H1 (cell line): Measurements from ENCODE around the gene PRADC1. TPM values are rescaled to one million over a fixed set of nuclear protein-coding genes. Genes with fewer than 3 reads are reported as not detected.

Experiments used
- CHD1 ChIP-seq: IDR thresholded peaks from 2 replicates; pipeline ENCODE4 v1.6.1; 2012; ENCODE audit warnings: low read depth, low read length, improper control_type of control experiment
- CTCF ChIP-seq, 3 experiments: IDR thresholded peaks; 1 replicate in 2 of 3; 2 replicates in 1 of 3; pipeline versions ENCODE4 v1.5.1 to v1.6.1; 2011; ENCODE audit warnings: low read length in 3 of 3, mild to moderate bottlenecking in 3 of 3, inconsistent platforms in 2 of 3, low read depth in 1 of 3, moderate library complexity in 1 of 3; ENCODE audit not compliant: insufficient read depth in 1 of 3; ENCODE audit errors: control extremely low read depth in 1 of 3
- NRF1 ChIP-seq: IDR thresholded peaks from 2 replicates; pipeline ENCODE4 v1.6.1; 2011; ENCODE audit warnings: mild to moderate bottlenecking, low read depth, low read length, improper control_type of control experiment
- PHF8 ChIP-seq: fragments of 200-600 bp; sonication (generic); conservative IDR thresholded peaks from 2 replicates; pipeline ENCODE4 v1.7.1; 2012; ENCODE audit warnings: low read depth, mild to moderate bottlenecking, inconsistent platforms, low read length, moderate library complexity
- POU5F1 ChIP-seq: IDR thresholded peaks from 2 replicates; pipeline ENCODE4 v1.6.1; 2011; ENCODE audit warnings: low read depth, mild to moderate bottlenecking, low read length, moderate library complexity
- TBP ChIP-seq: IDR thresholded peaks from 2 replicates; pipeline ENCODE4 v1.6.1; 2011; ENCODE audit warnings: low read depth, low read length, improper control_type of control experiment
- polyA plus RNA-seq, 7 experiments: library from polyadenylated mRNA; depleted of rRNA in 3 of 7; stranded (reverse) in 5 of 7; unstranded in 2 of 7; fragments of >200 nt in 5 of 7; fragments of 200-250 nt in 2 of 7; gene quantifications; 1 replicate in 5 of 7; 2 replicates in 1 of 7; 4 replicates in 1 of 7; pipeline versions ENCODE4 v1.2.1 to v1.2.3, GENCODE V29; 2011 to 2013; ENCODE audit warnings: missing spikeins in 2 of 7, mixed read lengths in 2 of 7
- total RNA-seq: library from RNA; stranded (reverse); fragmentation: NEBNext Ultra II Directional; extraction: Animal tissue kit (Norgen Biotek cat#: 25700); gene quantifications from 2 replicates; pipeline ENCODE4 v1.2.1, GENCODE V29; 2021
- TF ChIP-seq, protein P1 (sequence below): IDR thresholded peaks from 2 replicates; pipeline ENCODE4 v1.6.1; 2012; ENCODE audit warnings: inconsistent platforms

PRADC1 gene
- total and polyA plus RNA-seq, 2 of the 8 experiments (the other 6 are each of a cell fraction or from before 2014, with no cell fraction given): 8.9 to 13.1 TPM

DNA sequence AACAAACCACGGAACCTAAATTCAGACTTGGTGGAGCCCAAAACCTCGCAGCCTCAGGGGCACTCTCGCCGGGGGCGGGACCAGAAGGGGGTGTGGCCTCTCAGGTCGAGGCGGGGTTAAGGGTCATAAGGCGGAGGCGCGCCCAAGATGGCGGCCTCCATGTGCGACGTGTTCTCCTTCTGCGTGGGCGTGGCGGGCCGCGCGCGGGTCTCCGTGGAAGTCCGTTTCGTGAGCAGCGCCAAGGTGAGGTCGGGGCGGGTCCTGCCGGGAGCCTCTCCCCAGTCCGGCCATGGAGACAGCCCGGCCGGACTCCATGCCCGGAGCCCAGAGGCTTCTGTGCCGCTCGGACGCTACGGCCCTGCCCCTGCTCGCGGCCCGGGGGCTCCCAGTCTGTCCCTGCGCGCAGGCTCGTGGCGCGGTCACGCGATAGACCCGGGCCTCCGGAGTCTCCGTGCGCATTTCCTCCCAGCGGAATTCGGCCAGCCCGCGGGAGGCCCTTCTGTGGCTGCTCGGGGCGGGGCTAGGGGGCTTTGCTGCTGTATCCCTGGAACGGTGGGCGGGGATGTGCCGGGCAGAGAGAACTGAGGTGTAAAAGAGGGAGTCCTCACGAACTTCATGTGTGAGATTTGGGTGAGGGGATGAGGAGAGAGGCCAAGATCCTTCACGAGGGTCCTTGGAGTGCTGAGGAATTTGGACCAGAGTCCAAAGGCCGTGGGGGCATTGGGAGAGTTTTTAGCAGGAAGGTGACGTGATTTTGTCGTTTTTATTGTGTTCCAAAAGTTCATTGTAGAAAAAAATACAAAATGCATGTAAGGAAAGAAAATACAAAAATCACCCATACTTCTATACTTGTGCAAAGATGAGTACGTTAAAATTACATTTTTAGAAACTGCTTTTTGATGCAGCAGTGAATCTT lies 18.7 kb downstream of the PRADC1 start, which contains the start of gene SMYD5 (continued):
- peak; percentile 100 for TF ChIP-seq PHF8
- TF ChIP-seq POU5F1: no peak
- TF ChIP-seq, protein P1, sequence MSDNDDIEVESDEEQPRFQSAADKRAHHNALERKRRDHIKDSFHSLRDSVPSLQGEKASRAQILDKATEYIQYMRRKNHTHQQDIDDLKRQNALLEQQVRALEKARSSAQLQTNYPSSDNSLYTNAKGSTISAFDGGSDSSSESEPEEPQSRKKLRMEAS: peak; percentile 93
- 0 out of 4 replicates have a peak, but pooled peaks of 1 of the 3 experiments have one; percentile 7 for TF ChIP-seq CTCF (IDR thresholded peaks at IDR 0.05; ENCODE audit: control extremely low read depth in 1 of 3, insufficient read depth in 1 of 3, low read depth in 1 of 3, low read length in 3 of 3)
- no peak for TF ChIP-seq NRF1
- no peak for TF ChIP-seq CHD1
- TF ChIP-seq TBP: peak; percentile 72
